Activated CD4-positive, alpha-beta T cell treated with anti-CD3 and anti-CD28 coated beads, Interleukin-2, amount 50 U/mL, for 16 hours (primary cell): ENCODE data around the gene PPP6R2.

ENCODE experiments used
- DNase-seq: peaks from one replicate; pipeline ENCODE4 v3.0.0-alpha.2; 2020

The PPP6R2 gene

GRCh38 chr22:50305923-50306566, 37.1 kb upstream of the PPP6R2 start:
- DNase-seq, result peak; percentile 20

GRCh38 chr22:50306753-50307749, 36.1 kb upstream of the PPP6R2 start, which contains the start of gene PLXNB2:
PLXNB2 (minus strand) TSS chr22:50307646; CDS start chr22:50290584, 17,062 bp downstream.
- peak; percentile 12 for DNase-seq

- no peak for DNase-seq
Measured at GRCh38 chr22:50307890-50308596, 35.1 kb upstream of the PPP6R2 start.

GRCh38 chr22:50308597-50308935, 34.6 kb upstream of the PPP6R2 start:
- no peak for DNase-seq

- no peak for DNase-seq
Measured at GRCh38 chr22:50308986-50309600, 34.0 kb upstream of the PPP6R2 start.

GRCh38 chr22:50309601-50309991, 33.5 kb upstream of the PPP6R2 start:
- no peak for DNase-seq

GRCh38 chr22:50310031-50310722, 33.0 kb upstream of the PPP6R2 start:
- DNase-seq, result no peak

- DNase-seq, result no peak
Measured at GRCh38 chr22:50310949-50311444, 32.1 kb upstream of the PPP6R2 start.

- no peak for DNase-seq
Measured at GRCh38 chr22:50311606-50312351, 31.3 kb upstream of the PPP6R2 start.

GRCh38 chr22:50312371-50312770, 30.8 kb upstream of the PPP6R2 start:
- DNase-seq, result no peak

GRCh38 chr22:50313021-50313420, 30.1 kb upstream of the PPP6R2 start:
- no peak for DNase-seq

- no peak for DNase-seq
Measured at GRCh38 chr22:50313600-50313999, 29.5 kb upstream of the PPP6R2 start.

- no peak for DNase-seq
Measured at GRCh38 chr22:50314081-50314454, 29.1 kb upstream of the PPP6R2 start.

- DNase-seq, result peak; percentile 82
Measured at GRCh38 chr22:50314455-50315288, 28.5 kb upstream of the PPP6R2 start.

- no peak for DNase-seq
Measured at GRCh38 chr22:50315289-50316113, 27.6 kb upstream of the PPP6R2 start.

GRCh38 chr22:50316114-50317065, 26.7 kb upstream of the PPP6R2 start:
- no peak for DNase-seq

- no peak for DNase-seq
Measured at GRCh38 chr22:50317178-50317577, 25.9 kb upstream of the PPP6R2 start.

GRCh38 chr22:50317674-50318073, 25.5 kb upstream of the PPP6R2 start:
- no peak for DNase-seq
